HepG2 (cell line): ENCODE data around the gene SPACA4. TPM values are rescaled to one million over a fixed set of nuclear protein-coding genes. Genes with fewer than 3 reads are reported as not detected.

ENCODE experiments used
- ATAC-seq: fragments of 200-7000 bp; cut with Tn5 transposase; 3 replicates; pipeline ENCODE4 v1.9.1; 2020; ENCODE audit warnings: mild to moderate bottlenecking, moderate library complexity
- BruUV-seq: library from RNA; stranded (reverse); fragments of 400-500 nt; replicated peaks from 2 replicates; lab custom pipeline; 2021; lab: Mats Ljungman, UMichigan
- CTCF ChIA-PET: fragments of 300-600 bp; formaldehyde crosslinking; extraction: SDS; loops from one replicate; lab custom pipeline; 2021; ENCODE audit warnings: low total read pairs, inconsistent platforms, low intra/inter-chr PET ratio; lab: Yijun Ruan, JAX
- POLR2A ChIA-PET: fragments of 350-600 bp; sonication (Branson Sonifier 250); formaldehyde crosslinking; loops from one replicate; lab custom pipeline; 2020; ENCODE audit warnings: antibody characterized with exemption, inconsistent platforms; lab: Yijun Ruan, JAX
- DNase-seq: peaks from one replicate; pipeline ENCODE4 v3.0.0-alpha.2; 2015; ENCODE audit warnings: low spot score
- FAIRE-seq: peaks from 3 replicates; lab custom pipeline; 2011; peaks lifted over from hg19 to GRCh38; lab: Jason Lieb, UNC
- H2AFZ ChIP-seq: one replicate; pipeline ENCODE4 v1.6.1; 2011; ENCODE audit warnings: low read length, inconsistent platforms
- H3K27ac ChIP-seq: fragments of 300-600 bp; 3 replicates; pipeline ENCODE4 v1.8.0; 2011; ENCODE audit warnings: mixed run types, mild to moderate bottlenecking, mixed read lengths, low read length, inconsistent platforms; ENCODE audit not compliant: insufficient read depth; ENCODE audit errors: extremely low read length
- H3K27me3 ChIP-seq, 2 experiments: fragments of 200-600 bp in 1 of 2; 2 replicates in 1 of 2; 3 replicates in 1 of 2; pipeline versions ENCODE4 v1.6.0 to v1.8.0; 2011; ENCODE audit warnings: low read length in 2 of 2, mild to moderate bottlenecking in 2 of 2, moderate library complexity in 2 of 2, inconsistent platforms in 1 of 2; ENCODE audit not compliant: insufficient read depth in 2 of 2, control insufficient read depth in 1 of 2
- H3K36me3 ChIP-seq, 2 experiments: fragments of 200-600 bp in 1 of 2; replicated peaks in 1 of 2; 2 replicates in 1 of 2; 3 replicates in 1 of 2; pipeline versions ENCODE4 v1.5.1 to v1.8.0; 2011; ENCODE audit warnings: low read length in 2 of 2, inconsistent platforms in 1 of 2; ENCODE audit not compliant: insufficient read depth in 2 of 2, control insufficient read depth in 1 of 2
- H3K4me1 ChIP-seq: 2 replicates; pipeline ENCODE4 v1.5.1; 2012; ENCODE audit warnings: low read length, inconsistent platforms; ENCODE audit not compliant: insufficient read depth
- H3K4me2 ChIP-seq: 2 replicates; pipeline ENCODE4 v1.6.0; 2011; ENCODE audit warnings: low read depth, low read length, inconsistent platforms
- H3K4me3 ChIP-seq, 3 experiments: fragments of 200-600 bp in 1 of 3; sonication (generic), shearing (Covaris generic) in 1 of 3; replicated peaks in 1 of 3; 2 replicates each; pipeline ENCODE4 v1.5.1; 2011 to 2016; ENCODE audit warnings: low read length in 3 of 3, inconsistent platforms in 2 of 3, low read depth in 2 of 3, mild to moderate bottlenecking in 2 of 3, control low read depth in 1 of 3, mixed read lengths in 1 of 3; ENCODE audit not compliant: insufficient read depth in 1 of 3
- H3K79me2 ChIP-seq: one replicate; pipeline ENCODE4 v1.6.1; 2011; ENCODE audit warnings: low read length, inconsistent platforms; ENCODE audit not compliant: insufficient read depth
- H3K9ac ChIP-seq: 2 replicates; pipeline ENCODE4 v1.6.0; 2011; ENCODE audit warnings: mild to moderate bottlenecking, low read depth, low read length, inconsistent platforms; ENCODE audit not compliant: insufficient read depth
- H3K9me3 ChIP-seq: 2 replicates; pipeline ENCODE4 v1.5.1; 2012; ENCODE audit warnings: mild to moderate bottlenecking, low read length
- H4K20me1 ChIP-seq: 2 replicates; pipeline ENCODE4 v1.6.0; 2011; ENCODE audit warnings: inconsistent platforms, mild to moderate bottlenecking, low read length, moderate library complexity; ENCODE audit not compliant: insufficient read depth
- ELK4 ChIP-seq: sonication (generic); formaldehyde crosslinking; IDR thresholded peaks from 2 replicates; pipeline ENCODE4 v1.9.0; 2021; ENCODE audit warnings: missing genetic modification reagents, borderline replicate concordance
- PATZ1 ChIP-seq: sonication (generic); formaldehyde crosslinking; IDR thresholded peaks from 2 replicates; pipeline ENCODE4 v1.4.0; 2020; ENCODE audit warnings: missing genetic modification reagents
- PHF8 ChIP-seq: sonication (generic); formaldehyde crosslinking; IDR thresholded peaks from 2 replicates; pipeline ENCODE4 v1.5.0; 2020; ENCODE audit warnings: missing genetic modification reagents
- POLR2A ChIP-seq, 2 experiments: IDR thresholded peaks; 2 replicates each; pipeline ENCODE4 v1.6.1; 2011; ENCODE audit warnings: low read depth in 2 of 2, low read length in 2 of 2, mild to moderate bottlenecking in 1 of 2, moderate library complexity in 1 of 2; ENCODE audit not compliant: insufficient read depth in 1 of 2
- POLR2AphosphoS5 ChIP-seq: IDR thresholded peaks from 2 replicates; pipeline ENCODE4 v1.6.1; 2012; ENCODE audit warnings: low read depth, low read length
- POLR2G ChIP-seq: fragments of 200-400 bp; formaldehyde crosslinking; IDR thresholded peaks from 2 replicates; pipeline ENCODE4 v1.6.1; 2018; ENCODE audit warnings: mild to moderate bottlenecking, low read depth, low read length, moderate library complexity
- PPARG ChIP-seq: conservative IDR thresholded peaks from 2 replicates; pipeline ENCODE4 v1.6.1; 2016; ENCODE audit warnings: missing biosample characterization, missing genetic modification reagents
- RXRB ChIP-seq: IDR thresholded peaks from 2 replicates; pipeline ENCODE4 v1.6.1; 2016; ENCODE audit warnings: borderline replicate concordance, missing genetic modification reagents, missing compliant biosample characterization
- SETDB1 ChIP-seq: sonication (generic); formaldehyde crosslinking; IDR thresholded peaks from 2 replicates; pipeline ENCODE4 v1.5.1; 2020; ENCODE audit warnings: missing genetic modification reagents, mild to moderate bottlenecking, borderline replicate concordance
- SOX6 ChIP-seq, 2 experiments: fragments of 450-650 bp in 1 of 2; sonication (generic) in 1 of 2; formaldehyde crosslinking in 1 of 2; IDR thresholded peaks; 2 replicates each; pipeline versions ENCODE4 v1.4.0 to v1.6.1; 2017 to 2020; ENCODE audit warnings: antibody characterized with exemption in 1 of 2, mild to moderate bottlenecking in 1 of 2, missing genetic modification reagents in 1 of 2
- TOE1 ChIP-seq: sonication (generic); formaldehyde crosslinking; IDR thresholded peaks from 2 replicates; pipeline ENCODE4 v1.4.0; 2020; ENCODE audit warnings: mild to moderate bottlenecking, missing genetic modification reagents
- TRAFD1 ChIP-seq: sonication (generic); formaldehyde crosslinking; IDR thresholded peaks from 2 replicates; pipeline ENCODE4 v1.5.1; 2020; ENCODE audit warnings: missing genetic modification reagents, mild to moderate bottlenecking, borderline replicate concordance
- ZNF572 ChIP-seq: sonication (generic); formaldehyde crosslinking; IDR thresholded peaks from 2 replicates; pipeline ENCODE4 v1.5.1; 2020; ENCODE audit warnings: mild to moderate bottlenecking, missing genetic modification reagents
- ZNF614 ChIP-seq: IDR thresholded peaks from 2 replicates; pipeline ENCODE4 v1.6.1; 2018; ENCODE audit warnings: missing biosample characterization, missing genetic modification reagents, inconsistent platforms, borderline replicate concordance
- ZNF704 ChIP-seq: sonication (generic); formaldehyde crosslinking; IDR thresholded peaks from 2 replicates; pipeline ENCODE4 v1.8.1; 2023; ENCODE audit warnings: mild to moderate bottlenecking, inconsistent platforms, moderate library complexity, missing genetic modification reagents, borderline replicate concordance
- ZNF784 ChIP-seq: sonication (generic); formaldehyde crosslinking; IDR thresholded peaks from 2 replicates; pipeline ENCODE4 v1.5.1; 2020; ENCODE audit warnings: missing genetic modification reagents, mild to moderate bottlenecking, borderline replicate concordance
- ZZZ3 ChIP-seq: sonication (generic); formaldehyde crosslinking; IDR thresholded peaks from 2 replicates; pipeline ENCODE4 v1.4.0; 2020; ENCODE audit warnings: missing genetic modification reagents, mild to moderate bottlenecking, borderline replicate concordance
- WGBS: methylation state at CpG from one replicate; pipeline ENCODE4 v1.1.6; 2017; ENCODE audit warnings: low lambda C conversion rate; 5-methylcytosine and 5-hydroxymethylcytosine counted together
- in situ Hi-C: cut with HindIII; loops from 2 replicates; pipeline ENCODE4 v1.10.0; 2017; ENCODE audit warnings: low pct_unique_long_range_greater_than_20kb; ENCODE audit not compliant: extremely low pct_ligation_motif_present
- intact Hi-C: fragments of 100-400 bp; cut with micrococcal nuclease; formaldehyde crosslinking; loops from one replicate; pipeline ENCODE4 v1.10.0; 2022; ENCODE audit not compliant: unreplicated experiment
- polyA plus RNA-seq, 8 experiments: library from polyadenylated mRNA; depleted of rRNA in 3 of 8; stranded (reverse) in 7 of 8; unstranded in 1 of 8; fragments of >200 nt; fragmentation: Illumina TruSeq in 4 of 8; extraction: Trizol in 4 of 8; gene quantifications; 2 replicates each; pipeline versions ENCODE4 v1.2.1 to v1.2.3, GENCODE V29; 2011 to 2016; ENCODE audit warnings: low read depth in 4 of 8, missing spikeins in 1 of 8, mixed read lengths in 1 of 8; ENCODE audit not compliant: insufficient read depth in 1 of 8
- total RNA-seq, 5 experiments: library from RNA; depleted of rRNA; stranded (reverse); fragments of >200 nt; fragmentation: Illumina TruSeq; extraction: Trizol; gene quantifications; 2 replicates each; pipeline ENCODE4 v1.2.3, GENCODE V29; 2016; ENCODE audit warnings: low read depth in 1 of 5

SPACA4 gene
- total and polyA plus RNA-seq, 2 of the 13 experiments (the other 11 are each of a cell fraction or from before 2014, with no cell fraction given) = not detected

- POLR2A ChIA-PET = interaction anchor here (0.9 to 1.8 kb wide), 3 partner anchors 11 to 55 kb away, joined by 3 to 15 read pairs (median 3); no protein-coding TSS in a partner anchor
- H3K4me1 ChIP-seq = peaks cover 49% of the 10 kb centered on the region
- peak overlapping the region; percentile 34 to 60 (median 42); a peak in 3 of 6 replicates for H3K4me3 ChIP-seq
- no peak for FAIRE-seq
- intact Hi-C loops (no loop called here), in situ Hi-C loops (no loop called here)
- H3K9ac ChIP-seq = peak overlapping the region; percentile 66
- no peak for DNase-seq
- CTCF ChIA-PET = no interaction called here
- no peak for ATAC-seq
- peaks cover 8% of the 10 kb centered on the region for H3K79me2 ChIP-seq
- BruUV-seq = no TSS peak
- no peaks in the 10 kb centered on the region for H3K36me3 ChIP-seq
- no peaks in the 10 kb centered on the region for H3K9me3 ChIP-seq
- H3K4me2 ChIP-seq = peak overlapping the region; percentile 70
- no peaks in the 10 kb centered on the region for H4K20me1 ChIP-seq
- no peak overlapping the region for H2AFZ ChIP-seq
- H3K27me3 ChIP-seq = no peaks in the 10 kb centered on the region; a peak in 1 of 5 replicates
- H3K27ac ChIP-seq = peak overlapping the region; percentile 73
- WGBS = 75% methylated on average over 8 of the region's 8 CpGs
- TF ChIP-seq TRAFD1 (CRISPR knock-in tag) (no peak), ZNF784 (CRISPR knock-in tag) (no peak), PATZ1 (CRISPR knock-in tag) (no peak), SOX6 (IDR thresholded peaks at IDR 0.05) (no peak), SOX6 (CRISPR knock-in tag; IDR thresholded peaks at IDR 0.05) (no peak), SETDB1 (CRISPR knock-in tag) (no peak), ZZZ3 (CRISPR knock-in tag) (no peak), RXRB (CRISPR knock-in tag) (peak; percentile 3; the same call in 1 of the 2 replicates), POLR2AphosphoS5 (0 out of 2 replicates have a peak, but pooled peaks have one; percentile 18), TOE1 (CRISPR knock-in tag) (no peak), ELK4 (no peak), ZNF572 (CRISPR knock-in tag) (no peak), POLR2G (peak; percentile 37; the same call in 1 of the 2 replicates), ZNF704 (CRISPR knock-in tag) (no peak), POLR2A (IDR thresholded peaks at IDR 0.05; ENCODE audit: insufficient read depth in 1 of 2, low read depth in 2 of 2, low read length in 2 of 2) (0 out of 4 replicates have a peak, but pooled peaks of 1 of the 2 experiments have one; percentile 31), PPARG (CRISPR knock-in tag) (0 out of 2 replicates have a peak, but pooled peaks have one; percentile 14), ZNF614 (CRISPR knock-in tag) (no peak), PHF8 (peak; percentile 26; the same call in 1 of the 2 replicates)
Measured at GRCh38 chr19:48623556-48624066, 17.1 kb downstream of the SPACA4 start.
